Breast epithelium (tissue), 4 donors: Measurements from ENCODE around the gene SECTM1. TPM values are rescaled to one million over a fixed set of nuclear protein-coding genes. Genes with fewer than 3 reads are reported as not detected.

Source experiments
- DNase-seq, 2 donors: peaks; one replicate each; pipeline ENCODE4 v3.0.0-alpha.2; 2019; ENCODE audit warnings: low spot score in 2 of 2
- H3K27ac ChIP-seq, 2 donors: fragments of 200-600 bp; sonication (generic) in 1 of 2; one replicate each; pipeline ENCODE4 v1.5.1; 2016 to 2019; ENCODE audit warnings: mild to moderate bottlenecking in 1 of 2
- H3K27me3 ChIP-seq, 2 donors: fragments of 200-600 bp; sonication (generic) in 1 of 2; one replicate each; pipeline versions ENCODE4 v1.5.1 to v1.6.0; 2017 to 2019; ENCODE audit warnings: control low read depth in 1 of 2, mild to moderate bottlenecking in 1 of 2
- H3K36me3 ChIP-seq: fragments of 200-600 bp; one replicate; pipeline ENCODE4 v1.5.1; 2019
- H3K4me1 ChIP-seq, 2 donors: fragments of 200-600 bp; sonication (generic); one replicate each; pipeline ENCODE4 v1.5.1; 2016 to 2019; ENCODE audit warnings: control low read depth in 1 of 2
- H3K4me3 ChIP-seq, 3 donors: fragments of 200-600 bp; sonication (generic); 1 replicate in 2 of 3; 2 replicates in 1 of 3; pipeline ENCODE4 v1.5.1; 2016 to 2019; ENCODE audit warnings: mild to moderate bottlenecking in 3 of 3, moderate library complexity in 2 of 3
- H3K9me3 ChIP-seq, 2 donors: fragments of 200-600 bp; sonication (generic) in 1 of 2; one replicate each; pipeline ENCODE4 v1.5.1; 2016 to 2019; ENCODE audit warnings: control low read depth in 1 of 2
- CTCF ChIP-seq, 3 donors: fragments of 450-650 bp; IDR thresholded peaks; one replicate each; pipeline ENCODE4 v1.5.1; 2016 to 2017; ENCODE audit warnings: antibody characterized with exemption in 3 of 3, mild to moderate bottlenecking in 3 of 3, moderate library complexity in 3 of 3
- POLR2A ChIP-seq: fragments of 450-650 bp; IDR thresholded peaks from one replicate; pipeline ENCODE4 v1.6.1; 2016; ENCODE audit warnings: antibody characterized with exemption, mild to moderate bottlenecking, moderate library complexity
- POLR2AphosphoS5 ChIP-seq, 3 donors: sonication (generic); formaldehyde crosslinking; IDR thresholded peaks; one replicate each; pipeline ENCODE4 v1.6.1; 2017; ENCODE audit warnings: antibody characterized with exemption in 3 of 3
- intact Hi-C: fragments of 100-400 bp; cut with DNase I; formaldehyde crosslinking; loops from one replicate; pipeline ENCODE4 v1.15.1; 2023; ENCODE audit warnings: low total_unique reads
- total RNA-seq, 3 donors: library from RNA; depleted of rRNA; stranded (reverse); fragments of >200 nt; gene quantifications; one replicate each; pipeline ENCODE4 v1.1.0, GENCODE V29; 2016

Gene SECTM1
- total RNA-seq, 3 donors from 2014 or later = 11.5 to 23.9 (median 16.2) TPM

- intact Hi-C loops = loop anchor here (10.0 kb wide), 2 partner anchors 81 to 121 kb away; no protein-coding TSS in a partner anchor
- Histone ChIP-seq H3K27me3 (peaks cover 0 to 7% of the 10 kb centered on the region in 2 donors), H3K9me3 (no peaks in the 10 kb centered on the region), H3K4me3 (no peak overlapping the region), H3K27ac (no peak overlapping the region), H3K36me3 (no peaks in the 10 kb centered on the region), H3K4me1 (peaks cover 0 to 5% of the 10 kb centered on the region in 2 donors)
- no peak for TF ChIP-seq POLR2AphosphoS5 (IDR thresholded peaks at IDR 0.05)
- TF ChIP-seq CTCF (IDR thresholded peaks at IDR 0.05) = no peak
- no peak for TF ChIP-seq POLR2A
- no peak for DNase-seq
These were observed 8.0 kb downstream of the SECTM1 start for GRCh38 chr17:82325286-82326180.

- H3K27ac ChIP-seq = no peak overlapping the region
- H3K4me3 ChIP-seq = no peak overlapping the region
- intact Hi-C loops = loop anchor here (10.0 kb wide), 2 partner anchors 80 to 120 kb away; no protein-coding TSS in a partner anchor
- no peaks in the 10 kb centered on the region for H3K9me3 ChIP-seq
- no peaks in the 10 kb centered on the region for H3K4me1 ChIP-seq
- H3K27me3 ChIP-seq = peaks cover 0 to 7% of the 10 kb centered on the region in 2 donors
- H3K36me3 ChIP-seq = no peaks in the 10 kb centered on the region
- TF ChIP-seq CTCF (IDR thresholded peaks at IDR 0.05) = no peak
- no peak for TF ChIP-seq POLR2A
- no peak for TF ChIP-seq POLR2AphosphoS5 (IDR thresholded peaks at IDR 0.05)
- DNase-seq = no peak
These were observed 8.8 kb downstream of the SECTM1 start for GRCh38 chr17:82324566-82325285.

- intact Hi-C loops = loop anchor here (10.0 kb wide), 2 partner anchors 79 to 119 kb away; no protein-coding TSS in a partner anchor
- Histone ChIP-seq H3K4me3 (no peak overlapping the region), H3K27ac (no peak overlapping the region), H3K36me3 (no peaks in the 10 kb centered on the region), H3K4me1 (no peaks in the 10 kb centered on the region), H3K9me3 (no peaks in the 10 kb centered on the region), H3K27me3 (peaks cover 0 to 7% of the 10 kb centered on the region in 2 donors)
- TF ChIP-seq CTCF (IDR thresholded peaks at IDR 0.05) (no peak), POLR2A (no peak), POLR2AphosphoS5 (IDR thresholded peaks at IDR 0.05) (no peak)
- DNase-seq = no peak
These were observed 9.9 kb downstream of the SECTM1 start for GRCh38 chr17:82323514-82324234.

- Histone ChIP-seq H3K36me3 (no peaks in the 10 kb centered on the region), H3K27ac (no peak overlapping the region), H3K27me3 (peaks cover 0 to 7% of the 10 kb centered on the region in 2 donors), H3K9me3 (no peaks in the 10 kb centered on the region), H3K4me3 (no peak overlapping the region), H3K4me1 (no peaks in the 10 kb centered on the region)
- intact Hi-C loops = loop anchor here (10.0 kb wide), 2 partner anchors 78 to 118 kb away; no protein-coding TSS in a partner anchor
- TF ChIP-seq CTCF (IDR thresholded peaks at IDR 0.05) = no peak
- no peak for TF ChIP-seq POLR2A
- TF ChIP-seq POLR2AphosphoS5 (IDR thresholded peaks at IDR 0.05) = no peak
- no peak for DNase-seq
These were observed 10.8 kb downstream of the SECTM1 start for GRCh38 chr17:82322526-82323453.
